WERI-Rb-1 (cell line): ENCODE data around the gene TOP3B.

ENCODE experiments used
- DNase-seq: peaks from one replicate; pipeline ENCODE4 v3.0.0-alpha.2; 2020
- H3K27ac ChIP-seq: fragments of 250-450 bp; sonication (Bioruptor Pico); 2 replicates; pipeline ENCODE4 v1.5.1; 2020; ENCODE audit warnings: mild to moderate bottlenecking, moderate library complexity
- H3K27me3 ChIP-seq: fragments of 250-450 bp; sonication (Bioruptor Pico); 2 replicates; pipeline ENCODE4 v1.5.1; 2021; ENCODE audit warnings: mild to moderate bottlenecking, low read depth, moderate library complexity; ENCODE audit not compliant: insufficient read depth, severe bottlenecking
- H3K36me3 ChIP-seq: fragments of 250-450 bp; sonication (Bioruptor Pico); 2 replicates; pipeline ENCODE4 v1.5.1; 2020; ENCODE audit warnings: mild to moderate bottlenecking, moderate library complexity
- H3K4me3 ChIP-seq: 2 replicates; pipeline ENCODE4 v1.5.1; 2011; ENCODE audit warnings: low read depth, mild to moderate bottlenecking, control low read depth, low read length
- H3K9me3 ChIP-seq: fragments of 250-450 bp; sonication (Bioruptor Pico); 2 replicates; pipeline ENCODE4 v1.5.1; 2021; ENCODE audit warnings: mild to moderate bottlenecking, moderate library complexity; ENCODE audit not compliant: severe bottlenecking
- CTCF ChIP-seq: IDR thresholded peaks from 2 replicates; pipeline ENCODE4 v1.5.1; 2011; ENCODE audit warnings: low read depth, mild to moderate bottlenecking, control low read depth, inconsistent platforms, low read length

The TOP3B gene

GRCh38 chr22:21964918-21965484 lies 17.6 kb downstream of the TOP3B start:
- Histone ChIP-seq H3K27ac (no peak overlapping the region), H3K4me3 (no peak overlapping the region), H3K9me3 (no peaks in the 10 kb centered on the region), H3K27me3 (no peaks in the 10 kb centered on the region), H3K36me3 (peaks cover 76% of the 10 kb centered on the region)
- TF ChIP-seq CTCF, result no peak
- DNase-seq, result no peak

- no peak for TF ChIP-seq CTCF
- no peaks in the 10 kb centered on the region for H3K9me3 ChIP-seq
- no peak for DNase-seq
- H3K27ac ChIP-seq, result no peak overlapping the region
- peaks cover 73% of the 10 kb centered on the region for H3K36me3 ChIP-seq
- no peaks in the 10 kb centered on the region for H3K27me3 ChIP-seq
- H3K4me3 ChIP-seq, result no peak overlapping the region
Measured at GRCh38 chr22:21964234-21964633, 18.4 kb downstream of the TOP3B start.

- Histone ChIP-seq H3K36me3 (peaks cover 78% of the 10 kb centered on the region), H3K27ac (no peak overlapping the region), H3K9me3 (no peaks in the 10 kb centered on the region), H3K27me3 (no peaks in the 10 kb centered on the region), H3K4me3 (no peak overlapping the region)
- no peak for TF ChIP-seq CTCF
- no peak for DNase-seq
Measured at GRCh38 chr22:21963790-21964211, 18.8 kb downstream of the TOP3B start.

- TF ChIP-seq CTCF, result no peak
- DNase-seq, result no peak
- Histone ChIP-seq H3K27ac (no peak overlapping the region), H3K4me3 (no peak overlapping the region), H3K36me3 (peaks cover 80% of the 10 kb centered on the region), H3K27me3 (no peaks in the 10 kb centered on the region), H3K9me3 (no peaks in the 10 kb centered on the region)
Measured at GRCh38 chr22:21963286-21963685, 19.3 kb downstream of the TOP3B start.

- no peak overlapping the region for H3K27ac ChIP-seq
- H3K36me3 ChIP-seq, result peaks cover 73% of the 10 kb centered on the region
- no peaks in the 10 kb centered on the region for H3K27me3 ChIP-seq
- H3K9me3 ChIP-seq, result no peaks in the 10 kb centered on the region
- H3K4me3 ChIP-seq, result no peak overlapping the region
- no peak for TF ChIP-seq CTCF
- DNase-seq, result no peak
Measured at GRCh38 chr22:21962655-21962949, 20.0 kb downstream of the TOP3B start.

GRCh38 chr22:21961886-21962654 lies 20.5 kb downstream of the TOP3B start:
- TF ChIP-seq CTCF, result no peak
- no peaks in the 10 kb centered on the region for H3K9me3 ChIP-seq
- no peaks in the 10 kb centered on the region for H3K27me3 ChIP-seq
- no peak overlapping the region for H3K27ac ChIP-seq
- peaks cover 68% of the 10 kb centered on the region for H3K36me3 ChIP-seq
- H3K4me3 ChIP-seq, result no peak overlapping the region
- DNase-seq, result no peak
